Measurements from ENCODE around the gene SORCS2. TPM values are rescaled to one million over a fixed set of nuclear protein-coding genes. Genes with fewer than 3 reads are reported as not detected.

Gene SORCS2
- total RNA-seq, 1 donor from 2014 or later: 3.0 TPM

- no peaks in the 10 kb centered on the region for H3K4me1 Mint-ChIP-seq (ENCODE audit: unreplicated experiment)
- peaks cover 14% of the 10 kb centered on the region for H3K27me3 Mint-ChIP-seq (ENCODE audit: unreplicated experiment)
- DNase-seq (ENCODE audit: extremely low spot score, unreplicated experiment): peak; percentile 30
- no peak overlapping the region for H3K27ac Mint-ChIP-seq (ENCODE audit: unreplicated experiment)
- H3K4me3 Mint-ChIP-seq (ENCODE audit: unreplicated experiment): no peak overlapping the region
- no peaks in the 10 kb centered on the region for H3K9me3 Mint-ChIP-seq (ENCODE audit: unreplicated experiment)
- no peaks in the 10 kb centered on the region for H3K36me3 Mint-ChIP-seq (ENCODE audit: unreplicated experiment)
- TF ChIP-seq CTCF (IDR thresholded peaks at IDR 0.05): no peak
Measured at GRCh38 chr4:7383266-7383665, 190.9 kb downstream of the SORCS2 start.

- Mint-ChIP-seq H3K27ac (ENCODE audit: unreplicated experiment) (no peak overlapping the region), H3K4me3 (ENCODE audit: unreplicated experiment) (no peak overlapping the region), H3K36me3 (ENCODE audit: unreplicated experiment) (no peaks in the 10 kb centered on the region), H3K9me3 (ENCODE audit: unreplicated experiment) (no peaks in the 10 kb centered on the region), H3K27me3 (ENCODE audit: unreplicated experiment) (peaks cover 10% of the 10 kb centered on the region), H3K4me1 (ENCODE audit: unreplicated experiment) (no peaks in the 10 kb centered on the region)
- no peak for TF ChIP-seq CTCF (IDR thresholded peaks at IDR 0.05)
- peak; percentile 78 for DNase-seq (ENCODE audit: extremely low spot score, unreplicated experiment)
Measured at GRCh38 chr4:7384003-7384928, 191.9 kb downstream of the SORCS2 start.

- no peak overlapping the region for H3K4me3 Mint-ChIP-seq (ENCODE audit: unreplicated experiment)
- H3K36me3 Mint-ChIP-seq (ENCODE audit: unreplicated experiment): no peaks in the 10 kb centered on the region
- H3K27ac Mint-ChIP-seq (ENCODE audit: unreplicated experiment): no peak overlapping the region
- DNase-seq (ENCODE audit: extremely low spot score, unreplicated experiment): peak; percentile 75
- no peaks in the 10 kb centered on the region for H3K4me1 Mint-ChIP-seq (ENCODE audit: unreplicated experiment)
- TF ChIP-seq CTCF (IDR thresholded peaks at IDR 0.05): no peak
- no peaks in the 10 kb centered on the region for H3K9me3 Mint-ChIP-seq (ENCODE audit: unreplicated experiment)
- peaks cover 16% of the 10 kb centered on the region for H3K27me3 Mint-ChIP-seq (ENCODE audit: unreplicated experiment)
Measured at GRCh38 chr4:7384929-7385890, 192.9 kb downstream of the SORCS2 start.

- no peaks in the 10 kb centered on the region for H3K36me3 Mint-ChIP-seq (ENCODE audit: unreplicated experiment)
- peaks cover 2% of the 10 kb centered on the region for H3K4me1 Mint-ChIP-seq (ENCODE audit: unreplicated experiment)
- H3K27ac Mint-ChIP-seq (ENCODE audit: unreplicated experiment): no peak overlapping the region
- peaks cover 14% of the 10 kb centered on the region for H3K27me3 Mint-ChIP-seq (ENCODE audit: unreplicated experiment)
- no peak overlapping the region for H3K4me3 Mint-ChIP-seq (ENCODE audit: unreplicated experiment)
- TF ChIP-seq CTCF (IDR thresholded peaks at IDR 0.05): no peak
- DNase-seq (ENCODE audit: extremely low spot score, unreplicated experiment): peak; percentile 64
- no peaks in the 10 kb centered on the region for H3K9me3 Mint-ChIP-seq (ENCODE audit: unreplicated experiment)
Measured at GRCh38 chr4:7387925-7388324, 195.6 kb downstream of the SORCS2 start.
